ENCODE measurements around the gene ADH1B. TPM values are rescaled to one million over a fixed set of nuclear protein-coding genes. Genes with fewer than 3 reads are reported as not detected.

The ADH1B gene
- total and polyA plus RNA-seq, 10 of the 15 experiments (the other 5 are each of a cell fraction or from before 2014, with no cell fraction given): 1.3 TPM; not detected in 9

DNA sequence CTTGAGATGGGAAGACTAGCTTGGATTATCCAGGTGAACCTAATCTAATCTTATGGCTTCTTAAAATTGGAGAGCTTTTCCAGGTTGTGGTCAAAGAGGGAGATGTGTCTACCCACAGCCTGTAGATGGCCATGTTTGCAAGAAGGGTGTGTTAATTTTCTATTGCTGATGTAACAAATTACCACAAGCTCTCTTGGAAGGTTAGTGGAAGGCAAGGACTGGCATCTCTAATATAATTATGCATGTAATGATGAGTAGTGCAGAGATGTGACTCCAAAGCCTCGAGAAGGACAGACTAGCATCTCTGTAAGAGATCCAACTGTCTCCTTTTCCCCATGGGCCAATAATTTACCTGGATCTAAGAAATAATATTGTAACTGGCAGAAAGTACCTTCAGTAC is 3.2 kb upstream of the ADH1B start:
- no peaks in the 10 kb centered on the region for H3K9me3 ChIP-seq (replicated peaks; ENCODE audit: control insufficient read depth, insufficient read depth, low read length)
- no peak for DNase-seq (ENCODE audit: low read depth, low spot score)
- POLR2A ChIA-PET: no interaction called here
- intact Hi-C loops (cut with micrococcal nuclease; ENCODE audit: unreplicated experiment) (no loop called here), in situ Hi-C loops (cut with MboI) (no loop called here)
- no peaks in the 10 kb centered on the region for H4K20me1 ChIP-seq (ENCODE audit: control insufficient read depth, insufficient read depth)
- H3K27ac ChIP-seq (ENCODE audit: control insufficient read depth, insufficient read depth): no peak overlapping the region
- no peak overlapping the region for H2AFZ ChIP-seq (ENCODE audit: control insufficient read depth, low read depth, low read length)
- TF ChIP-seq WRNIP1 (IDR thresholded peaks at IDR 0.05; ENCODE audit: borderline replicate concordance, low read depth, low read length): no peak
- TF ChIP-seq, protein P1, sequence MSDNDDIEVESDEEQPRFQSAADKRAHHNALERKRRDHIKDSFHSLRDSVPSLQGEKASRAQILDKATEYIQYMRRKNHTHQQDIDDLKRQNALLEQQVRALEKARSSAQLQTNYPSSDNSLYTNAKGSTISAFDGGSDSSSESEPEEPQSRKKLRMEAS (IDR thresholded peaks at IDR 0.05; ENCODE audit: low read depth, low read length): no peak
- TF ChIP-seq POLR2AphosphoS5 (IDR thresholded peaks at IDR 0.05; ENCODE audit: low read length): no peak
- no peak for TF ChIP-seq TARDBP (IDR thresholded peaks at IDR 0.05; ENCODE audit: borderline replicate concordance)
- SMC1A ChIA-PET (ENCODE audit: uncharacterized antibody, unreplicated experiment): no interaction called here
- WGBS (ENCODE audit: insufficient coverage, insufficient replicate concordance, low lambda C conversion rate, missing lambda C conversion rate): 0% methylated on average over 1 of the region's 1 CpG
- no peak for FAIRE-seq
- H3K9ac ChIP-seq (ENCODE audit: control insufficient read depth, insufficient read depth, low read length): no peak overlapping the region
- H3K36me3 ChIP-seq (ENCODE audit: control insufficient read depth in 2 of 2, insufficient read depth in 2 of 2, low read length in 1 of 2): no peaks in the 10 kb centered on the region
- no peak overlapping the region for H3K4me2 ChIP-seq (ENCODE audit: control insufficient read depth, insufficient read depth)
- H3K4me3 ChIP-seq: no peak overlapping the region
- no TSS peak for BruUV-seq (replicated peaks)
- H3K79me2 ChIP-seq (ENCODE audit: control insufficient read depth, insufficient read depth, low read length): no peaks in the 10 kb centered on the region
- CTCF ChIA-PET: no interaction called here
- no peaks in the 10 kb centered on the region for H3K4me1 ChIP-seq (ENCODE audit: control insufficient read depth, insufficient read depth, low read length)
- RAD21 ChIA-PET (ENCODE audit: unreplicated experiment): no interaction called here
- no peak for ATAC-seq
- H3K27me3 ChIP-seq (replicated peaks in 1 of 2; ENCODE audit: control insufficient read depth in 2 of 2, insufficient read depth in 2 of 2, low read length in 1 of 2): no peaks in the 10 kb centered on the region

DNA sequence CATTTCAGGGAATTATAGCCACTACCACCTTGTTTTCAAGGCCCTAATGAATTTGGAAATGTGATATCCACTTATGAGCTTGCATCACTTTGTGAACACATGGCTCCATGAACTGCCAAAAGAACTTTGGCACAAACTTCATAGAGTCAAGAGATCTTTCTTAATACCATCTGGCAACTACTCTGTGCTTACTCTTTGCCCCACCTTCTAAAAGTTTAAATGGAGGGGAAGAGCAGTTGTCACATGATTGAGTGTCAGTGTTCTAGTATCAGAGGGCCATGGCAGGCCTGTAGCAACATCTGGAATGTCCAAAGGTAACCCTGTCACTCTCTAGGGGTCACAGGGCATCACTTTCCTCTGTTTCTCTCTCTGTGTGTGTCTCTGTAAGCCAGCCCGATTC is 2.6 kb upstream of the ADH1B start:
- Histone ChIP-seq H3K9me3 (replicated peaks; ENCODE audit: control insufficient read depth, insufficient read depth, low read length) (no peaks in the 10 kb centered on the region), H3K27ac (ENCODE audit: control insufficient read depth, insufficient read depth) (no peak overlapping the region), H3K4me2 (ENCODE audit: control insufficient read depth, insufficient read depth) (no peak overlapping the region), H4K20me1 (ENCODE audit: control insufficient read depth, insufficient read depth) (no peaks in the 10 kb centered on the region), H2AFZ (ENCODE audit: control insufficient read depth, low read depth, low read length) (no peak overlapping the region), H3K4me1 (ENCODE audit: control insufficient read depth, insufficient read depth, low read length) (no peaks in the 10 kb centered on the region), H3K36me3 (ENCODE audit: control insufficient read depth in 2 of 2, insufficient read depth in 2 of 2, low read length in 1 of 2) (no peaks in the 10 kb centered on the region), H3K9ac (ENCODE audit: control insufficient read depth, insufficient read depth, low read length) (no peak overlapping the region), H3K27me3 (replicated peaks in 1 of 2; ENCODE audit: control insufficient read depth in 2 of 2, insufficient read depth in 2 of 2, low read length in 1 of 2) (no peaks in the 10 kb centered on the region), H3K4me3 (no peak overlapping the region), H3K79me2 (ENCODE audit: control insufficient read depth, insufficient read depth, low read length) (no peaks in the 10 kb centered on the region)
- in situ Hi-C loops (cut with MboI): no loop called here
- DNase-seq (ENCODE audit: low read depth, low spot score) (no peak), FAIRE-seq (no peak), ATAC-seq (no peak)
- ChIA-PET CTCF (no interaction called here), RAD21 (ENCODE audit: unreplicated experiment) (no interaction called here), SMC1A (ENCODE audit: uncharacterized antibody, unreplicated experiment) (interaction anchor here (0.6 kb wide), 1 partner anchor 1221 kb away, joined by 3 read pairs; no protein-coding TSS in a partner anchor), POLR2A (no interaction called here)
- intact Hi-C loops (cut with micrococcal nuclease; ENCODE audit: unreplicated experiment): no loop called here
- BruUV-seq (replicated peaks): no TSS peak
- WGBS (ENCODE audit: insufficient coverage, insufficient replicate concordance, low lambda C conversion rate, missing lambda C conversion rate): 38% methylated on average over 1 of the region's 1 CpG
- TF ChIP-seq IKZF1 (conservative IDR thresholded peaks at IDR 0.05): no peak
- TF ChIP-seq MEF2B (IDR thresholded peaks at IDR 0.05; ENCODE audit: partially characterized antibody, poor library complexity, severe bottlenecking): no peak
- no peak for TF ChIP-seq JUNB (IDR thresholded peaks at IDR 0.05)
- no peak for TF ChIP-seq IRF4 (IDR thresholded peaks at IDR 0.05; ENCODE audit: low read depth, low read length)
- TF ChIP-seq SREBF2 (IDR thresholded peaks at IDR 0.05; ENCODE audit: low read length): no peak
- no peak for TF ChIP-seq SIX5 (IDR thresholded peaks at IDR 0.05; ENCODE audit: low read depth, low read length, severe bottlenecking)
- no peak for TF ChIP-seq NRF1 (conservative IDR thresholded peaks at IDR 0.05; ENCODE audit: low read depth, low read length)
- TF ChIP-seq, protein P2, sequence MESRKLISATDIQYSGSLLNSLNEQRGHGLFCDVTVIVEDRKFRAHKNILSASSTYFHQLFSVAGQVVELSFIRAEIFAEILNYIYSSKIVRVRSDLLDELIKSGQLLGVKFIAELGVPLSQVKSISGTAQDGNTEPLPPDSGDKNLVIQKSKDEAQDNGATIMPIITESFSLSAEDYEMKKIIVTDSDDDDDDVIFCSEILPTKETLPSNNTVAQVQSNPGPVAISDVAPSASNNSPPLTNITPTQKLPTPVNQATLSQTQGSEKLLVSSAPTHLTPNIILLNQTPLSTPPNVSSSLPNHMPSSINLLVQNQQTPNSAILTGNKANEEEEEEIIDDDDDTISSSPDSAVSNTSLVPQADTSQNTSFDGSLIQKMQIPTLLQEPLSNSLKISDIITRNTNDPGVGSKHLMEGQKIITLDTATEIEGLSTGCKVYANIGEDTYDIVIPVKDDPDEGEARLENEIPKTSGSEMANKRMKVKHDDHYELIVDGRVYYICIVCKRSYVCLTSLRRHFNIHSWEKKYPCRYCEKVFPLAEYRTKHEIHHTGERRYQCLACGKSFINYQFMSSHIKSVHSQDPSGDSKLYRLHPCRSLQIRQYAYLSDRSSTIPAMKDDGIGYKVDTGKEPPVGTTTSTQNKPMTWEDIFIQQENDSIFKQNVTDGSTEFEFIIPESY (IDR thresholded peaks at IDR 0.05): no peak
- TF ChIP-seq JUND (IDR thresholded peaks at IDR 0.05; ENCODE audit: low read depth, low read length): no peak
- no peak for TF ChIP-seq ZSCAN29 (IDR thresholded peaks at IDR 0.05)
- no peak for TF ChIP-seq TAF1 (IDR thresholded peaks at IDR 0.05; ENCODE audit: borderline replicate concordance, low read depth, low read length)
- no peak for TF ChIP-seq BACH1 (IDR thresholded peaks at IDR 0.05; ENCODE audit: borderline replicate concordance)
- TF ChIP-seq POLR2AphosphoS5 (IDR thresholded peaks at IDR 0.05; ENCODE audit: low read length): no peak
- no peak for TF ChIP-seq ZBED1 (IDR thresholded peaks at IDR 0.05; ENCODE audit: borderline replicate concordance)
- TF ChIP-seq POLR2AphosphoS2 (IDR thresholded peaks at IDR 0.05; ENCODE audit: low read depth, low read length): no peak
- no peak for TF ChIP-seq NR2C1 (IDR thresholded peaks at IDR 0.05)

All from GM12878 (cell line).